Endothelial cell of umbilical vein (primary cell): ENCODE measurements around the gene C16orf78.

Experiments
- CTCF ChIP-seq, 2 donors: IDR thresholded peaks; 1 replicate in 1 of 2; 2 replicates in 1 of 2; pipeline ENCODE4 v1.5.1; 2011; ENCODE audit warnings: low read length in 2 of 2, mild to moderate bottlenecking in 2 of 2, moderate library complexity in 2 of 2, control low read depth in 1 of 2, inconsistent platforms in 1 of 2, low read depth in 1 of 2; ENCODE audit not compliant: insufficient read depth in 1 of 2; ENCODE audit errors: extremely low read depth in 1 of 2
- EZH2 ChIP-seq: IDR thresholded peaks from 2 replicates; pipeline ENCODE4 v1.6.1; 2012; ENCODE audit warnings: borderline replicate concordance, low read depth, mild to moderate bottlenecking, moderate library complexity, low read length, inconsistent platforms; ENCODE audit not compliant: severe bottlenecking
- GATA2 ChIP-seq: IDR thresholded peaks from 2 replicates; pipeline ENCODE4 v1.7.0; 2011; ENCODE audit warnings: low read depth, mild to moderate bottlenecking, moderate library complexity, mixed read lengths, low read length; ENCODE audit not compliant: insufficient read length, insufficient read depth
- JUN ChIP-seq: IDR thresholded peaks from 2 replicates; pipeline ENCODE4 v1.6.1; 2011; ENCODE audit warnings: borderline replicate concordance, low read depth; ENCODE audit not compliant: insufficient read length, insufficient read depth
- MAX ChIP-seq: IDR thresholded peaks from 2 replicates; pipeline ENCODE4 v1.6.1; 2011; ENCODE audit not compliant: insufficient read depth, insufficient read length
- MYC ChIP-seq: IDR thresholded peaks from one replicate; pipeline ENCODE4 v1.6.1; 2011; ENCODE audit warnings: mild to moderate bottlenecking, low read depth, low read length
- POLR2A ChIP-seq: IDR thresholded peaks from 2 replicates; pipeline ENCODE4 v1.6.1; 2012; ENCODE audit warnings: low read depth, mild to moderate bottlenecking, control low read depth, low read length
- POLR2AphosphoS5 ChIP-seq: IDR thresholded peaks from 2 replicates; pipeline ENCODE4 v1.6.1; 2012; ENCODE audit warnings: low read depth, mild to moderate bottlenecking, control low read depth, low read length, moderate library complexity; ENCODE audit not compliant: insufficient read depth

GRCh38 chr16:49347476-49347875 is 26.1 kb upstream of the C16orf78 start:
- TF ChIP-seq MAX (no peak), CTCF (IDR thresholded peaks at IDR 0.05; ENCODE audit: extremely low read depth in 1 of 2, insufficient read depth in 1 of 2, low read depth in 1 of 2, low read length in 2 of 2) (no peak), JUN (no peak), GATA2 (no peak), POLR2AphosphoS5 (no peak), EZH2 (no peak), MYC (no peak), POLR2A (no peak)
